NCI-H2196 treated with DMSO at 0.1 percent for 48 hours (cell line): Measurements from ENCODE around the gene KLK3.
"Not testable (repeated sequence)": the region's sequence is repeated elsewhere in the genome, so short reads cannot be mapped to it uniquely, and the experiment has no call there.

ENCODE experiments used
- DNase-seq: peaks from one replicate; lab custom pipeline; 2025; ENCODE audit not compliant: unreplicated experiment; lab: John Stamatoyannopoulos, UW

KLK3 gene

GRCh38 chr19:50854636-50855410 is at the start of gene KLK3:
Gene KLK3, plus strand, starts transcription at chr19:50854915. Its CDS starts 41 bp downstream, at chr19:50854956.
- no peak for DNase-seq

- no peak for DNase-seq
Measured at GRCh38 chr19:50808856-50809255, 45.9 kb upstream of the KLK3 start.

- not testable (repeated sequence) for DNase-seq
Measured at GRCh38 chr19:50811622-50812238, 43.0 kb upstream of the KLK3 start.

GRCh38 chr19:50812474-50812873 is 42.2 kb upstream of the KLK3 start:
- DNase-seq: no peak

GRCh38 chr19:50814883-50815282 is 39.8 kb upstream of the KLK3 start:
- DNase-seq: no peak

GRCh38 chr19:50815439-50815838 is 39.3 kb upstream of the KLK3 start:
- DNase-seq: no peak

GRCh38 chr19:50817941-50818858 is 36.5 kb upstream of the KLK3 start:
- DNase-seq: peak; percentile 44

GRCh38 chr19:50818859-50819472 is 35.7 kb upstream of the KLK3 start:
- DNase-seq: no peak

GRCh38 chr19:50819636-50820035 is 35.1 kb upstream of the KLK3 start:
- DNase-seq: no peak

GRCh38 chr19:50820086-50820485 is 34.6 kb upstream of the KLK3 start:
- DNase-seq: no peak

GRCh38 chr19:50820549-50821247 is 34.0 kb upstream of the KLK3 start:
- DNase-seq: no peak

- DNase-seq: no peak
Measured at GRCh38 chr19:50821248-50821612, 33.5 kb upstream of the KLK3 start.

- no peak for DNase-seq
Measured at GRCh38 chr19:50821622-50822021, 33.1 kb upstream of the KLK3 start.

GRCh38 chr19:50822661-50823208 is 32.0 kb upstream of the KLK3 start:
- DNase-seq: no peak

GRCh38 chr19:50823389-50824042 is 31.2 kb upstream of the KLK3 start, which contains the start of gene KLK1:
Gene KLK1, minus strand, starts transcription at chr19:50823787. Its CDS starts 39 bp downstream, at chr19:50823748.
- no peak for DNase-seq

GRCh38 chr19:50826492-50827240 is 28.0 kb upstream of the KLK3 start:
- no peak for DNase-seq

- no peak for DNase-seq
Measured at GRCh38 chr19:50827476-50827875, 27.2 kb upstream of the KLK3 start.

GRCh38 chr19:50829801-50830200 is 24.9 kb upstream of the KLK3 start:
- DNase-seq: no peak
